HEK293 (cell line): ENCODE data around the gene AP5M1.

Experiments used
- CTCF ChIA-PET: fragments of 350-600 bp; formaldehyde crosslinking; extraction: SDS; loops from one replicate; lab custom pipeline; 2021; ENCODE audit warnings: antibody characterized with exemption; lab: Yijun Ruan, JAX
- POLR2A ChIA-PET: fragments of 300-600 bp; formaldehyde crosslinking; extraction: SDS; loops from one replicate; lab custom pipeline; 2020; ENCODE audit warnings: antibody characterized with exemption, inconsistent platforms; lab: Yijun Ruan, JAX
- H3K27ac ChIP-seq: fragments of 200-500 bp; sonication (Bioruptor generic); 2 replicates; pipeline ENCODE4 v1.5.1; 2014; ENCODE audit warnings: low read depth, low read length, control low read depth, inconsistent platforms; ENCODE audit errors: extremely low read depth
- H3K36me3 ChIP-seq, 2 experiments: fragments of 200-500 bp in 1 of 2; sonication (Bioruptor generic) in 1 of 2; 1 replicate in 1 of 2; 2 replicates in 1 of 2; pipeline ENCODE4 v1.5.1; 2014 to 2017; ENCODE audit warnings: inconsistent platforms in 2 of 2, low read length in 2 of 2; ENCODE audit not compliant: control insufficient read depth in 2 of 2, insufficient read depth in 1 of 2
- H3K4me1 ChIP-seq: fragments of 200-500 bp; sonication (Bioruptor generic); 2 replicates; pipeline ENCODE4 v1.5.1; 2014; ENCODE audit warnings: mild to moderate bottlenecking, low read length, inconsistent platforms; ENCODE audit not compliant: control insufficient read depth, insufficient read depth
- H3K4me3 ChIP-seq: 2 replicates; pipeline ENCODE4 v1.5.1; 2011; ENCODE audit warnings: low read depth, mild to moderate bottlenecking, control low read depth, low read length, moderate library complexity
- H3K9me3 ChIP-seq: fragments of 200-500 bp; sonication (Bioruptor generic); 2 replicates; pipeline ENCODE4 v1.5.1; 2014; ENCODE audit warnings: low read depth, low read length, inconsistent platforms; ENCODE audit not compliant: control insufficient read depth, insufficient read depth
- KLF9 ChIP-seq: fragments of 450-650 bp; formaldehyde crosslinking; IDR thresholded peaks from 2 replicates; pipeline ENCODE4 v1.5.1; 2016; ENCODE audit warnings: missing biosample characterization, missing genetic modification characterization, low read depth
- MYNN ChIP-seq: fragments of 450-650 bp; formaldehyde crosslinking; IDR thresholded peaks from 2 replicates; pipeline ENCODE4 v1.5.1; 2016; ENCODE audit warnings: missing biosample characterization, missing genetic modification characterization, borderline replicate concordance
- RBAK ChIP-seq: fragments of 450-650 bp; formaldehyde crosslinking; IDR thresholded peaks from 2 replicates; pipeline ENCODE4 v1.5.1; 2016; ENCODE audit warnings: missing biosample characterization, missing genetic modification characterization
- SCRT1 ChIP-seq: fragments of 450-650 bp; formaldehyde crosslinking; IDR thresholded peaks from 2 replicates; pipeline ENCODE4 v1.5.1; 2016; ENCODE audit warnings: missing biosample characterization, missing genetic modification characterization, borderline replicate concordance
- SP2 ChIP-seq: fragments of 450-650 bp; formaldehyde crosslinking; IDR thresholded peaks from 2 replicates; pipeline ENCODE4 v1.5.1; 2016; ENCODE audit warnings: missing biosample characterization, missing genetic modification characterization
- ZFP69B ChIP-seq: fragments of 450-650 bp; formaldehyde crosslinking; IDR thresholded peaks from 2 replicates; pipeline ENCODE4 v1.5.1; 2016; ENCODE audit warnings: missing biosample characterization, missing genetic modification characterization
- ZNF133 ChIP-seq: fragments of 450-650 bp; formaldehyde crosslinking; IDR thresholded peaks from 2 replicates; pipeline ENCODE4 v1.5.1; 2016; ENCODE audit warnings: missing biosample characterization, missing genetic modification characterization
- ZNF214 ChIP-seq: fragments of 450-650 bp; formaldehyde crosslinking; IDR thresholded peaks from 2 replicates; pipeline ENCODE4 v1.5.1; 2017; ENCODE audit warnings: missing biosample characterization, mild to moderate bottlenecking, missing genetic modification characterization, borderline replicate concordance
- ZNF623 ChIP-seq: fragments of 450-650 bp; formaldehyde crosslinking; IDR thresholded peaks from 2 replicates; pipeline ENCODE4 v1.5.1; 2016; ENCODE audit warnings: missing biosample characterization, missing genetic modification characterization
- ZNF629 ChIP-seq: fragments of 450-650 bp; formaldehyde crosslinking; IDR thresholded peaks from 2 replicates; pipeline ENCODE4 v1.5.1; 2017; ENCODE audit warnings: missing biosample characterization, missing genetic modification characterization
- ZNF664 ChIP-seq: fragments of 450-650 bp; formaldehyde crosslinking; IDR thresholded peaks from 2 replicates; pipeline ENCODE4 v1.5.1; 2016; ENCODE audit warnings: missing biosample characterization, missing genetic modification characterization
- ZNF76 ChIP-seq: fragments of 450-650 bp; formaldehyde crosslinking; IDR thresholded peaks from 2 replicates; pipeline ENCODE4; 2016; ENCODE audit warnings: low read depth, missing biosample characterization, missing genetic modification characterization, borderline replicate concordance
- TF ChIP-seq, protein P1 (sequence below): fragments of 450-650 bp; formaldehyde crosslinking; IDR thresholded peaks from 2 replicates; pipeline ENCODE4 v1.5.1; 2017; ENCODE audit warnings: missing biosample characterization, missing genetic modification characterization
- TF ChIP-seq, protein P2 (sequence below): fragments of 450-650 bp; formaldehyde crosslinking; IDR thresholded peaks from 2 replicates; pipeline ENCODE4 v1.5.1; 2016; ENCODE audit warnings: missing biosample characterization, missing genetic modification characterization, borderline replicate concordance
- TF ChIP-seq, protein P3 (sequence below): fragments of 450-650 bp; formaldehyde crosslinking; IDR thresholded peaks from 2 replicates; pipeline ENCODE4 v1.5.1; 2017; ENCODE audit warnings: missing biosample characterization, missing genetic modification characterization
- TF ChIP-seq, protein P4 (sequence below): fragments of 450-650 bp; formaldehyde crosslinking; IDR thresholded peaks from 2 replicates; pipeline ENCODE4 v1.5.1; 2016; ENCODE audit warnings: missing biosample characterization, missing genetic modification characterization
- TF ChIP-seq, protein P5 (sequence below): fragments of 450-650 bp; formaldehyde crosslinking; IDR thresholded peaks from 2 replicates; pipeline ENCODE4 v1.5.1; 2017; ENCODE audit warnings: missing biosample characterization, missing genetic modification characterization
- TF ChIP-seq, protein P6 (sequence below): fragments of 450-650 bp; formaldehyde crosslinking; conservative IDR thresholded peaks from 2 replicates; pipeline ENCODE4 v1.5.1; 2016; ENCODE audit warnings: low read depth, missing biosample characterization, missing genetic modification characterization

The AP5M1 gene

DNA sequence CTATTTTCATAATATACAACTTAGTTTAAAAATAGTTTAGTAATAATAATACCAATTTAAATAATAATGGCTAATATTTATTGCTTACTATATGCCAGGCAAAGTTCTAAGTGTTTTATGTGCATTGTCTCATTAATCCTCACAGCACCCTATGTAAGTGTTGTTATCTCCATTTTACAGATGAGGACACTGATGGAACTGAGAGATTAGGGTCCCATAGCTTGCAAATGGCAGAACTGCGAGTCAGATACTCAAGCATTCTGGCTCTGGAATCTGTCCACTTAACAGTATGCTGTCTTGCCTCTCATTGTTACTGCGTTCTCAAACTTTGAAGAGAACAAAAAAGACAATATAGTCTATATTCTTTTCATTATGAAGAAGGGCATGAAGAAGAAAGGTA, 19.0 kb downstream of the AP5M1 start:
- H3K4me3 ChIP-seq: no peak overlapping the region
- peaks cover 33 to 55% of the 10 kb centered on the region in 2 experiments for H3K36me3 ChIP-seq
- H3K9me3 ChIP-seq: no peaks in the 10 kb centered on the region
- H3K4me1 ChIP-seq: no peaks in the 10 kb centered on the region
- POLR2A ChIA-PET: no interaction called here
- no peak overlapping the region for H3K27ac ChIP-seq
- TF ChIP-seq, protein P1, sequence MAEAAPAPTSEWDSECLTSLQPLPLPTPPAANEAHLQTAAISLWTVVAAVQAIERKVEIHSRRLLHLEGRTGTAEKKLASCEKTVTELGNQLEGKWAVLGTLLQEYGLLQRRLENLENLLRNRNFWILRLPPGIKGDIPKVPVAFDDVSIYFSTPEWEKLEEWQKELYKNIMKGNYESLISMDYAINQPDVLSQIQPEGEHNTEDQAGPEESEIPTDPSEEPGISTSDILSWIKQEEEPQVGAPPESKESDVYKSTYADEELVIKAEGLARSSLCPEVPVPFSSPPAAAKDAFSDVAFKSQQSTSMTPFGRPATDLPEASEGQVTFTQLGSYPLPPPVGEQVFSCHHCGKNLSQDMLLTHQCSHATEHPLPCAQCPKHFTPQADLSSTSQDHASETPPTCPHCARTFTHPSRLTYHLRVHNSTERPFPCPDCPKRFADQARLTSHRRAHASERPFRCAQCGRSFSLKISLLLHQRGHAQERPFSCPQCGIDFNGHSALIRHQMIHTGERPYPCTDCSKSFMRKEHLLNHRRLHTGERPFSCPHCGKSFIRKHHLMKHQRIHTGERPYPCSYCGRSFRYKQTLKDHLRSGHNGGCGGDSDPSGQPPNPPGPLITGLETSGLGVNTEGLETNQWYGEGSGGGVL (tag by site-specific recombination): no peak
- TF ChIP-seq KLF9 (tag by site-specific recombination) (no peak), ZFP69B (tag by site-specific recombination) (no peak), ZNF214 (tag by site-specific recombination) (no peak)
- TF ChIP-seq, protein P2, sequence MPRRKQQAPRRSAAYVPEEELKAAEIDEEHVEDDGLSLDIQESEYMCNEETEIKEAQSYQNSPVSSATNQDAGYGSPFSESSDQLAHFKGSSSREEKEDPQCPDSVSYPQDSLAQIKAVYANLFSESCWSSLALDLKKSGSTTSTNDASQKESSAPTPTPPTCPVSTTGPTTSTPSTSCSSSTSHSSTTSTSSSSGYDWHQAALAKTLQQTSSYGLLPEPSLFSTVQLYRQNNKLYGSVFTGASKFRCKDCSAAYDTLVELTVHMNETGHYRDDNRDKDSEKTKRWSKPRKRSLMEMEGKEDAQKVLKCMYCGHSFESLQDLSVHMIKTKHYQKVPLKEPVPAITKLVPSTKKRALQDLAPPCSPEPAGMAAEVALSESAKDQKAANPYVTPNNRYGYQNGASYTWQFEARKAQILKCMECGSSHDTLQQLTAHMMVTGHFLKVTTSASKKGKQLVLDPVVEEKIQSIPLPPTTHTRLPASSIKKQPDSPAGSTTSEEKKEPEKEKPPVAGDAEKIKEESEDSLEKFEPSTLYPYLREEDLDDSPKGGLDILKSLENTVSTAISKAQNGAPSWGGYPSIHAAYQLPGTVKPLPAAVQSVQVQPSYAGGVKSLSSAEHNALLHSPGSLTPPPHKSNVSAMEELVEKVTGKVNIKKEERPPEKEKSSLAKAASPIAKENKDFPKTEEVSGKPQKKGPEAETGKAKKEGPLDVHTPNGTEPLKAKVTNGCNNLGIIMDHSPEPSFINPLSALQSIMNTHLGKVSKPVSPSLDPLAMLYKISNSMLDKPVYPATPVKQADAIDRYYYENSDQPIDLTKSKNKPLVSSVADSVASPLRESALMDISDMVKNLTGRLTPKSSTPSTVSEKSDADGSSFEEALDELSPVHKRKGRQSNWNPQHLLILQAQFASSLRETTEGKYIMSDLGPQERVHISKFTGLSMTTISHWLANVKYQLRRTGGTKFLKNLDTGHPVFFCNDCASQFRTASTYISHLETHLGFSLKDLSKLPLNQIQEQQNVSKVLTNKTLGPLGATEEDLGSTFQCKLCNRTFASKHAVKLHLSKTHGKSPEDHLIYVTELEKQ (tag by site-specific recombination): no peak
- CTCF ChIA-PET: interaction anchor here (0.6 kb wide), 1 partner anchor 53 kb away, joined by 3 read pairs; no protein-coding TSS in a partner anchor

DNA sequence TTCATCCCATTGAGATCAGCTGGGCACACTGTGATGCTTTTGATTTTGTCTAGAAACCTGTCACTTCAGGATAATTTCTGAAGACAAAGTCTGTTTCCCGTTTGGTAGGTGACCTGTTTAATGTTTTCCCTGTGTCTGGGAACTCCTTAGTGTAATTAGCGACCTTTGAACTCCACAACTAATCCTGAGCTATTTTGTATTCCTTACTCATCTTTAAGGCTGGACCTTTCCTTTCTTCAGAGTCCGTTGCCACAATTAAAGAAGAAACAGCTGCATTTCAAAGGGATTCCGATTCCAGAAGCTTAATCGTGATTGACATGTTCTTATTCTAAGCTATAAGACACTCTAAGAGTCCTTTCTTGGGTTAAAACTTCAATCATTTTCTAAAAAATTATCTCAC, 22.0 kb downstream of the AP5M1 start:
- ChIA-PET CTCF (interaction anchor here (1.1 kb wide), 1 partner anchor 88 kb away, joined by 4 read pairs; no protein-coding TSS in a partner anchor), POLR2A (no interaction called here)
- Histone ChIP-seq H3K4me3 (no peak overlapping the region), H3K27ac (no peak overlapping the region), H3K9me3 (no peaks in the 10 kb centered on the region), H3K36me3 (peaks cover 23 to 30% of the 10 kb centered on the region in 2 experiments), H3K4me1 (no peaks in the 10 kb centered on the region)
- TF ChIP-seq, protein P3, sequence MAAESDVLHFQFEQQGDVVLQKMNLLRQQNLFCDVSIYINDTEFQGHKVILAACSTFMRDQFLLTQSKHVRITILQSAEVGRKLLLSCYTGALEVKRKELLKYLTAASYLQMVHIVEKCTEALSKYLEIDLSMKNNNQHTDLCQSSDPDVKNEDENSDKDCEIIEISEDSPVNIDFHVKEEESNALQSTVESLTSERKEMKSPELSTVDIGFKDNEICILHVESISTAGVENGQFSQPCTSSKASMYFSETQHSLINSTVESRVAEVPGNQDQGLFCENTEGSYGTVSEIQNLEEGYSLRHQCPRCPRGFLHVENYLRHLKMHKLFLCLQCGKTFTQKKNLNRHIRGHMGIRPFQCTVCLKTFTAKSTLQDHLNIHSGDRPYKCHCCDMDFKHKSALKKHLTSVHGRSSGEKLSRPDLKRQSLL (tag by site-specific recombination): no peak
- TF ChIP-seq ZNF133 (tag by site-specific recombination) (no peak), RBAK (tag by site-specific recombination) (no peak), SCRT1 (tag by site-specific recombination) (no peak), ZNF76 (no peak), ZNF629 (tag by site-specific recombination) (no peak), ZNF664 (tag by site-specific recombination) (no peak), ZNF623 (no peak), MYNN (tag by site-specific recombination) (no peak), SP2 (tag by site-specific recombination) (no peak)
- TF ChIP-seq, protein P4, sequence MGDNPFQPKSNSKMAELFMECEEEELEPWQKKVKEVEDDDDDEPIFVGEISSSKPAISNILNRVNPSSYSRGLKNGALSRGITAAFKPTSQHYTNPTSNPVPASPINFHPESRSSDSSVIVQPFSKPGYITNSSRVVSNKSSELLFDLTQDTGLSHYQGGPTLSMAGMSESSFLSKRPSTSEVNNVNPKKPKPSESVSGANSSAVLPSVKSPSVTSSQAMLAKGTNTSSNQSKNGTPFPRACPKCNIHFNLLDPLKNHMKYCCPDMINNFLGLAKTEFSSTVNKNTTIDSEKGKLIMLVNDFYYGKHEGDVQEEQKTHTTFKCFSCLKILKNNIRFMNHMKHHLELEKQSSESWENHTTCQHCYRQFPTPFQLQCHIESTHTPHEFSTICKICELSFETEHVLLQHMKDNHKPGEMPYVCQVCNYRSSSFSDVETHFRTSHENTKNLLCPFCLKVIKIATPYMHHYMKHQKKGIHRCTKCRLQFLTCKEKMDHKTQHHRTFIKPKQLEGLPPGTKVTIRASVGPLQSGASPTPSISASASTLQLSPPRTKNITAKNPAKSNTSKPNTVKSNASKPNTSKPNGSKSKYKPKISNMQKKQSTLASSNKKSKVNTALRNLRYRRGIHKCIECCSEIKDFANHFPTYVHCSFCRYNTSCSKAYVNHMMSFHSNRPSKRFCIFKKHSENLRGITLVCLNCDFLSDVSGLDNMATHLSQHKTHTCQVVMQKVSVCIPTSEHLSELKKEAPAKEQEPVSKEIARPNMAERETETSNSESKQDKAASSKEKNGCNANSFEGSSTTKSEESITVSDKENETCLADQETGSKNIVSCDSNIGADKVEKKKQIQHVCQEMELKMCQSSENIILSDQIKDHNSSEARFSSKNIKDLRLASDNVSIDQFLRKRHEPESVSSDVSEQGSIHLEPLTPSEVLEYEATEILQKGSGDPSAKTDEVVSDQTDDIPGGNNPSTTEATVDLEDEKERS (tag by site-specific recombination): no peak
- TF ChIP-seq, protein P5, sequence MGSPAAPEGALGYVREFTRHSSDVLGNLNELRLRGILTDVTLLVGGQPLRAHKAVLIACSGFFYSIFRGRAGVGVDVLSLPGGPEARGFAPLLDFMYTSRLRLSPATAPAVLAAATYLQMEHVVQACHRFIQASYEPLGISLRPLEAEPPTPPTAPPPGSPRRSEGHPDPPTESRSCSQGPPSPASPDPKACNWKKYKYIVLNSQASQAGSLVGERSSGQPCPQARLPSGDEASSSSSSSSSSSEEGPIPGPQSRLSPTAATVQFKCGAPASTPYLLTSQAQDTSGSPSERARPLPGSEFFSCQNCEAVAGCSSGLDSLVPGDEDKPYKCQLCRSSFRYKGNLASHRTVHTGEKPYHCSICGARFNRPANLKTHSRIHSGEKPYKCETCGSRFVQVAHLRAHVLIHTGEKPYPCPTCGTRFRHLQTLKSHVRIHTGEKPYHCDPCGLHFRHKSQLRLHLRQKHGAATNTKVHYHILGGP (tag by site-specific recombination): no peak
- TF ChIP-seq, protein P6, sequence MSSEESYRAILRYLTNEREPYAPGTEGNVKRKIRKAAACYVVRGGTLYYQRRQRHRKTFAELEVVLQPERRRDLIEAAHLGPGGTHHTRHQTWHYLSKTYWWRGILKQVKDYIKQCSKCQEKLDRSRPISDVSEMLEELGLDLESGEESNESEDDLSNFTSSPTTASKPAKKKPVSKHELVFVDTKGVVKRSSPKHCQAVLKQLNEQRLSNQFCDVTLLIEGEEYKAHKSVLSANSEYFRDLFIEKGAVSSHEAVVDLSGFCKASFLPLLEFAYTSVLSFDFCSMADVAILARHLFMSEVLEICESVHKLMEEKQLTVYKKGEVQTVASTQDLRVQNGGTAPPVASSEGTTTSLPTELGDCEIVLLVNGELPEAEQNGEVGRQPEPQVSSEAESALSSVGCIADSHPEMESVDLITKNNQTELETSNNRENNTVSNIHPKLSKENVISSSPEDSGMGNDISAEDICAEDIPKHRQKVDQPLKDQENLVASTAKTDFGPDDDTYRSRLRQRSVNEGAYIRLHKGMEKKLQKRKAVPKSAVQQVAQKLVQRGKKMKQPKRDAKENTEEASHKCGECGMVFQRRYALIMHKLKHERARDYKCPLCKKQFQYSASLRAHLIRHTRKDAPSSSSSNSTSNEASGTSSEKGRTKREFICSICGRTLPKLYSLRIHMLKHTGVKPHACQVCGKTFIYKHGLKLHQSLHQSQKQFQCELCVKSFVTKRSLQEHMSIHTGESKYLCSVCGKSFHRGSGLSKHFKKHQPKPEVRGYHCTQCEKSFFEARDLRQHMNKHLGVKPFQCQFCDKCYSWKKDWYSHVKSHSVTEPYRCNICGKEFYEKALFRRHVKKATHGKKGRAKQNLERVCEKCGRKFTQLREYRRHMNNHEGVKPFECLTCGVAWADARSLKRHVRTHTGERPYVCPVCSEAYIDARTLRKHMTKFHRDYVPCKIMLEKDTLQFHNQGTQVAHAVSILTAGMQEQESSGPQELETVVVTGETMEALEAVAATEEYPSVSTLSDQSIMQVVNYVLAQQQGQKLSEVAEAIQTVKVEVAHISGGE (tag by site-specific recombination): no peak
